ENCODE measurements around the gene CATSPERB.
"Not testable (repeated sequence)": the region's sequence is repeated elsewhere in the genome, so short reads cannot be mapped to it uniquely, and the experiment has no call there.

Gene CATSPERB

DNA sequence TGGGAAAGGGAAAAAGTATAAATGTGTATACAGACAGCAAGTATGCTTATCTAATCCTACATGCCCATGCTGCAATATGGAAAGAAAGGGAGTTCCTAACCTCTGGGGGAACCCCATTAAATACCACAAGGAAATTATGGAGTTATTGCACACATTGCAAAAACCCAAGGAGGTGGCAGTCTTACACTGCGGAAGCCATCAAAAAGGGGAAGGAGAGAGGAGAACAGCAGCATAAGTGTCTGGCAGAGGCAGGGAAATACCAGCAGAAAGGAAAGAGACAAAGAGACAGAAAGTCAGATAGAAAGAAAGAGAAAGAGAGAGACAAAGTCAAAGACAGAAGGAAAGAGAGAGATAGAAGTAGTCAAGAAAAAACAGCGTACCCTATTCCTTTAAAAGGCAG lies 64.8 kb downstream of the CATSPERB start:
- not testable (repeated sequence) for DNase-seq

DNA sequence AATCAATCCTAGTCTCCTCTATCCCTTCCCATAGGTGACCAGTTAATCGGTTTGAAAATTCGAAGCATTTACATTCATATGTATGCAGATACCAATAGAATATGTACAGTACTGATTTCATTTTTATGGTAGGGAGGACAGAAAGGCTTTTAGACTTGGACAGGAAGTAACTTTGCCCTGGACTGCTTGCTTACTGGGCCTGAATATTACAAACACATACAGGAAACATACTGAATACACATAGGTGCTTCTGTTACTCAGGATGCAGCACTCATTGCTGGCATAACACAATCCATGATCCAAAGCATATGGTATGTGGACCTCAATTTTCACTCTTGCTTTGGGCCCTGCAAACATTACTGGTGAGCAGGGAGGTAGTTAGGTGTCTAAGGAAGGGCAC lies 71.1 kb downstream of the CATSPERB start:
- no peak for DNase-seq

DNA sequence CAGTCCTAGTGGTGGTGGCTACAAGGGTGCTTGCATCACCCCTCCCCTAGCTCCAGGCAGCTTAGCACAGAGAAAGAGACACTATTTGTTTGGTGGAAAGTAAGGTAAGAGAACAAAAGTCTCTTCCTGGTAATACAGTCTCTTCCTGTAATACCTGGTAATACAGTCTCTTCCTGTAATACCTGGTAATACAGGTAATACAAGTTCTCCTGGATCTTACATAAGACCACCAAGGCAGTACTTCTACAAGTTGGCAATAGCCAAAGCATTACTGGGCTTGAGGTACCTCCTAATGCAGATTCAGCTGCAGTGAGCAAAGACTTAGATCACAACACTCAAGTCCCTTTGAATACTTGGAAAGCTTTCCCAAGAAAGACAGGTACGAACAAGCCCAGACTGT lies 77.0 kb downstream of the CATSPERB start:
- no peak for DNase-seq

DNA sequence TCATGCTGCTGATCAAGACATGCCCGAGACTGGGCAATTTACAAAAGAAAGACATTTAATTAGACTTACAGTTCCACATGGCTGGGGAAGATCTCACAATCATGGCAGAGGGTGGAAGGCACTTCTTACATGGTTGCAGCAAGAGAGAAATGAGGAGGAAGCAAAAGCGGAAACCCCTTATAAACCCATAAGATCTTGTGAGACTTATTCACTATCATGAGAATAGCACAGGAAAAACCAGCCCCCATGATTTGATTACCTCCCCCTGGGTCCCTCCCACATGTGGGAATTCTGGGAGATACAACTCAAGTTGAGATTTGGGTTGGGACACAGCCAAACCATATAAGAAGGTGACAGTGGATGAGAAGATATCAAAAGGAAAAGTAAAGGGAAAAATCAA lies 78.4 kb downstream of the CATSPERB start:
- DNase-seq: no peak

DNA sequence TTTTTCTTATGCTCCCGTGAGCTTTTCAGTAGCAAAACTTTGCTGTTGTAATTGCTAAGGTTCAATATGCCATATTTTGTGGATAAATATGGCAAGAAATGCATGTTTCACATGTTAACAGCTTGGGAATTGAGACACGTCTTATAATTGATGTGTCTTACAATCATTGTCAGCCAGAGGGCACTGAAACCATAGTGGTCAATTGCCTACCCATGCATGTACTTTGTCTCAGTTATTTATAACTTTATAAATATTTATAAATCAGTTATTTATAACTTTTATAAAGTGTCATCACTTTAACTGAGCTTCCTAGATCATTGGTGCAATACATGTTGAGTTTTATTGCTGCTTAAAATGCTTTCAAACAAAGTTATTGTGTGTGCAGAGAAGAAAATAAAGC lies 82.0 kb downstream of the CATSPERB start:
- no peak for DNase-seq

DNA sequence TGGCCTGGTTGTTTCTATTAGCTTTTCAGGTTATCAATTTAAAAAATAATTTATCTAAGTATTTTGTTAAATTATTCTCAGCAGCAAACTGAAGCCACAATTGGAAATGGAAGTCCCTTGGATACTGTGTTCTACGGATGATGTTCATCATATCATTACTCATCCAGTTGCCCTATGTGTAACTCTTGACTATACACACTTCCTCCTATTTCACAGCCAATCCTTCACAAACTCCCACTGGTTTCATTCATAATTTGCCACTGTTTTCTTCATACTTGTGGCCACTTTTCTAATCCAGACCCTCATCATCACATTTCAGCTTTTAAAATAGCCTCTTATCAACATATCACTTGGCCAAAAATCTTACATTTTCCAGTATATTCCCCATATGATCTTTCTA lies 84.0 kb downstream of the CATSPERB start:
- DNase-seq: no peak

DNA sequence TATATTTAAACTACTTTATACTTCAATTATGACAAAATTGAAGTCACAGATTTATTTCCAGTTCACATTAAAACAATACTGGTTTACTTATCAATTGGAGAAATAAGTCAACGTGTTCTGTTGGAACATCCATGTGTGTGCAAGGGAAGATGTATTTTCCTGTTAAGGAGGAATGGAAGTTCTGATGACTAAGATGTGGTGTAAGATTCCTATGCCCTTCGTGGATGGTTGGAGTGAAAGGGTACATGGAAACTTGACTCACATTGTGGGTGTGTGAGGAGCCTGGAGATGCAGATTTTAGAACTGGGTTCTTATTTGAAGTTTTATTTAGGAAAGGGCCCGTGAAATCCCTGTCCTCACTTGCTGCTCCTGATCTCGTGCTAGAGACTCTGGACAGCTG lies 95.3 kb downstream of the CATSPERB start:
- no peak for DNase-seq

DNA sequence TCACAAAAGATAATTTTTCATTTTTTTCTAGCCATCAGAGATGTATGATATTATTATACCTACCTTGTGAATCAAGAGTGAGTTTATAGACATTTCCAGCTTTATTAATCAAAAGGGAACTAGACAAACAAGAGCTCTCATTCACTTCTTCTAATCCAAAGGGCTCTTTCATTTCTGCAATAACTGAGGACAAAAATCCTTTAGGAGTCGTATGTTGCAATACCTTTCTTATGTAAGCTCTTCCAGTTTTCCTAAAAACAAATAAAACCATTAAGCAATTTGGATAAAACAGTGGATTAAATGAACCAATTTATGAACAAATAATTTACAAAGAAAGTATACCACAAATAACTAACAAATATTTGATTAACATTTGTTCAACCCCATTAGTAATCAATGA lies 107.1 kb downstream of the CATSPERB start:
- no peak for DNase-seq

DNA sequence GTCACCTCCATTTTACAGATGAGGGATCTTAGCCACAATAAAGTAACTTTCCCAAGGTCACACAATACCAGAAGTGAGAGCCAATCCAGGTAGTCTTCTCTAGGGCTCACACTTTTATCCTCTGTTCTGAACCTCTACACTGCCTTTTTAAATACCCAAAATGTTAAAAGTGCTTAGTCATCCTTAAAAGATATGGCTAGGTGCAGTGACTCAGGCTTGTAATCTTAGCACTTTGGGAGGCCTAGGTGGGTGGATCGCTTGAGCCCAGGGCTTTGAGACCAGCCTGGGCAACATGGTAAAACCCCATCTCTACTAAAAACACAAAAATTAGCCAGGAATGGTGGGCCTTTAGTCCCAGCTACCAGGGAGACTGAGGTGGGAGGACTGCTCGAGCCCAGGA lies 117.7 kb downstream of the CATSPERB start:
- DNase-seq: no peak

DNA sequence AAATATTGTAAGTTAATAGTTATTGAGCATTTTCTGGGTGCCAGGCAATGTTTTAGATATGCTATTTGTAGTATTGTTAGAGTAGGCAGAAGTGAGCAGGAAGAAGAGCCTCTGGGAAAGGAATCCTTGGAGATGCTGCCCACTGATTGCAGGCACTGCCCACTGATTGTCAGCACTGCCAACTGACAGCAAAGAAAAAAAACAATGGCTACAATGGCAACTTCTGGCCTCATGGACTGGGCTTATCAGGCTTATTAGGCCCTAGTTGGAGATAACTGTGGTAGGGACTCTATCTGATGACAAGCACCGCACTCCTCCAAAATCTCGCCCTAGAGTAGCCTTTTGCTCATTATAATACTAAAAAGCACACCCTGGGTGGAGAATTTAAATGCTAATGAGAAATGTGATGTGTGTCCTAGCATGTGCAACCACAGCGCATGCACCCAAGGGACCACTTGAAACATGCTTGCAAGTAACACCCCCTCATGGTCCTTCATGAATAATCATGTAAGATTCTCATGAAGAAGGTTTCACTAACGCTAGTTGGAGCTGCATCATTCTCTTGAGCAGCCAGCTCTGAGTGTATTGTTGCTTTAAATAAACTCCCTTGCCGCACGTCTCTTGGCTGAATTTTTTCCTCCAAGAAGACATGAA lies 118.3 kb downstream of the CATSPERB start:
- DNase-seq: no peak

DNA sequence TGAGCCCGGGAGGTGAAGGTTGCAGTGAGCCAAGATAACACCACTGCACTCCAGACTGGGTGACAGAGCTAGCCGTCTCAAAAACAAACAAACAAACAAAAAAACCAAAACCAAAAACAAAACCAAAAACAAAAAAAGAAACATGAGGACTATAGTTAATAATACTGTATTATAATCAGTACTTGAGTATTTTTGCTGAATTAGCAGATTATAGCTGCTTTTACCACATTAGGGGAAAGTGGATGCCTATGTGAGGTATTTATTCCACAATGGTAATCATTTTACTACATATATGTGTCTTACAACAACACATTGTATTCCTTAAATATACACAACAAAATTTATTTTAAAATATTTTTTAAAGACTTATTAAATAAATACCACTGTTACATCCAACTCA lies 120.4 kb downstream of the CATSPERB start:
- no peak for DNase-seq

DNA sequence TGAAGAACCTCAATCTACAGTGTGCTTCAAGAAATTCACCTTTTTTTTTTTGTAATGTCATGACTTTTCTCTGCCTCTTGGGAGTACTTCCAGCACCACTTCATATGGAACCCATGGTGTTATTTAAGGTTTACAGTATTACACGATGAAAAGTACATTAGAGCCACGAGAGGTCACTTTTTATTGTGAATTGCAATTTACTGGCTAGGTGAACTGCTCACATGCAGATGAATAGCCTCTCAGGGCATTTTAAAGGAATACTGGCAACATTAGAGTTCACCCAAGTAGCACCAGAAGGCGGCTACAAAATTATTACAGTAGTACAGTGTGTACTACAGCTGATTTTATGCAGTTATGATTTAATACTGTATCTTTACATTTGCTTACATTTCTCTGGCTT lies 122.7 kb downstream of the CATSPERB start:
- DNase-seq: no peak

DNA sequence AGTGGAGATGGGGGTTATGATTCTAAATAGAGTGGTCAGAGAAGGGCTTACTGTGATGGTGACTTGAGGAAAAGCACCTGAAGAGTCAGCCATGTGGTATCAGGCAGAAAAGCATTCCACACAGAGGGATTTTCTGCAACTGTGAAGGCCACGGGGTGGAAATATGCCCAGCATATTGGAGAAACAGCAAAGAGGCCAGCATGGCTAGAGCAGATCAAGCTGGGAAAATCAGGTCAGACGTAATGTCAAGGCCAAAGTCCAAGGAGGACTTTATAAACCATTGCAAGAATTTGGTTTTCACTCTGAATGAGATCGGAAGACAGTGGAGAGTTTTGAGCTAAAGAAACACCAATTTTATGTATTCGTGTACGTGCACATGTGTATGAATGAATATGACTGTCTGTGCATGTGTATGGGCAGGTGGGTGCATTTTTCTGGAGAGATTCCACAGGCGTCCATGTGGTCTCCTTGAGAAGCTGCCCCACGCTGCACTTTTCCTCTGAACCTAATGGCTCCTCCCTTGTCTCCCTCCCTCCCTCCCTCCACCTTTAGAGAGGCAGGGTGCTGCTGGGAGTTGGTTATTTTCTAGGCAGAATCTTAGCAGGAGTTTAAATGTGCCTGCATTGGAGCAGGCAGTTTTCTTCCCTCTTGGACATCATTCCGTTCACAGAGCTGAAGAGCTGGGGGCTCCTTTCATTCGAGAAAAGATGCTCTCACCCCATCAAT lies 124.4 kb downstream of the CATSPERB start:
- DNase-seq: no peak

DNA sequence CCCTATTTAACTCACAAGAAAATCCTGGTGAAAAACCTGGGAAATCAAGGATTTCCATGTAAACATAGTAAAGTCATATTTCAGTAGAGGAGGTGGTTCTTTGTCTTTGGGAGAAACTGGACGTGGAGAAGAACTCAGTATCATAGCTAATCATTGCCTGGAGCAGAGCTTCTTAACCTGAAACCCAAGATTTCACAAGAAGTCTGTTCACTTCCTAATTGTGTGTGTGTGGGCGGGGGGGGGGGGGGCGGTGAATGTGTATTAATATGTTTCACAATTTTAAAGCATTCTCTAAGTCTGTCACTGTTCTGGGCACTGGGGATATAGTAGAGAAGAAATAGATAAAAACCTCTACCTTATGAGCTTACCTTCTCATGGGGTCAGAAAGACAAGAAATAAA lies 125.0 kb downstream of the CATSPERB start:
- DNase-seq: no peak

DNA sequence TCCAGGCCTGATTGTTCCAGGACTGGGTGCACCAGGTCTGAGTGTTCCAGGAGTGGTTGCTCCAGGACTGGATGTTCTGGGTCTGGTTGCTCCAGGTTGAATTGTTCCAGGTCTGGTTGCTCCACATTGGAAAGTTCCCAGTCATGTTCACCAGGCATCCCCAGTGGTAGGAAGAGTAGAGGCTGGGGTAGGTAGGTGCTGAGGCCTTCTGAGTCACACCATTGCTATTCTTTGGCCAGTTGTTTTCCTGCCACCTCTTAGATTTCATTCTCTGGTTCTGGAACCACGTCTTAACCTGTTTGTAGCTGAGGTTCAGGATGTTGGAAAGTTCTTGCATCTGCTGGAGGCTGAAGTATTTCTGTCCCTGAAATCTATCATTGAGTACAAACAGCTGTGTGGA lies 127.3 kb downstream of the CATSPERB start:
- DNase-seq: not testable (repeated sequence)

DNA sequence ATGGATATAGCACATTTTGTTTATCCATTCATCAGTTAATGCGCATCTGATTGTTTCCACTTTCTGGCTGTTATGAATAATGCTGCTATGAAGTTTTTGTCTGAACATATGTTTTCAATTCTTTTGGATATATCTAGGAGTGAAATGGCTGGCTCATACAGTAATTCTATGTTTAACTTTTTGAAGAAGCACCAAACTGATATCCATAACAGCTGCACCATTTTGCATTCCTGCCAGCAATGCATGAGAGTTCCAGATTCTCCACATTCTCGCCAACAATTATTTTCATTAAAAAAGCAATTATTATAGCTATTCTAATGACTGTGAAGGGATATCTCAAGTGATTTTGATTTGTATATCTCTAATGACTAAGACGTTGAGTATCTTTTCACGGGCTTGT lies 131.9 kb downstream of the CATSPERB start:
- DNase-seq: no peak

DNA sequence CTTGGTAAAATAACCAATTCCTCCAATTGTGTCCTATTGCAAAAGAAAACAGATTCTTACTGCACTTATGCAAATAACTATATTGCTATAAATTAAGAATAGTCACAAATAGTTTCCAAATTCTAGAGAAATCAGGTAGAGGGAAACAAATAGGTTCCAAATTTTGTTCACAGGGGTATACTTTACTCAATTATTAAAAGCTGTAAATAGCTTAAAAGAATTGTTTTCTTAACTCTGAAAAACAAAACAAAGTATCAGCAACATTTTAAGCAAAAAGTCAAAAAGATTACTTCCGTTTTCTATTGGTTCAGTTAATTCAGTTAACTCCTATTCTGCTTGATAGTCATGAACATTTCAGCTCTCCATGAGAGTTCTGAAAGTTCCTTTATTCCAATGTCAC lies 136.2 kb downstream of the CATSPERB start:
- no peak for DNase-seq

DNA sequence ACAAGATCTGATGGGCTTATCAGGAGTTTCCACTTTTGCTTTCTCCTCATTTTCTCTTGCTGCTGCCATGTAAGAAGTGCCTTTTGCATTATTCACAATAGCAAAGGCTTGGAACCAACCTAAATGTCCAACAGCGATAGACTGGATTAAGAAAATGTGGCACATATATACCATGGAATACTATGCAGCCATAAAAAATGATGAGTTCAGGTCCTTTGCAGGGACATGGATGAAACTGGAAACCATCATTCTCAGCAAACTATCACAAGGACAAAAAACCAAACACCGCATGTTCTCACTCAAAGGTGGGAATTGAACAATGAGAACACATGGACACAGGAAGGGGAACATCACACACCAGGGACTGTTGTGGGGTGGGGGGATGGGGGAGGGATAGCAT lies 137.9 kb downstream of the CATSPERB start:
- DNase-seq: not testable (repeated sequence)

DNA sequence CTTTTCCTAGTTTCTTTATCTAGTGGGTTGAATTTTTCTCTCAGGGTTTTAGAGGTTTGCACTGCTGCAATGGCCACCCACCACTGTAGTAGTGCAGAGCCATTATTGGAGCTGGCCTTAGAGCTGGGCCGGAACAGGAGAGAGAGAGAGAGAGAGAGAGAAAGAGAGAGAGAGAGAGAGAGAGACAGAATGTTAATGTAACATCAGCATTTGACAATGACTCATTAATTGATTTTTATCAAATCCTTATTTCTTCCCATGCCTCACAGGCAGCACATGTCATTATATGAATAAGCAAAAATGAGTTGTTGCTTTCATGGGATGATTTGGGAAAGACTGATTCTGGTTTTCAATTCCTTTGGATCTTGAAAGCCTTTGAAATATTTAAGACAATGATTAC lies 145.5 kb downstream of the CATSPERB start:
- no peak for DNase-seq

DNA sequence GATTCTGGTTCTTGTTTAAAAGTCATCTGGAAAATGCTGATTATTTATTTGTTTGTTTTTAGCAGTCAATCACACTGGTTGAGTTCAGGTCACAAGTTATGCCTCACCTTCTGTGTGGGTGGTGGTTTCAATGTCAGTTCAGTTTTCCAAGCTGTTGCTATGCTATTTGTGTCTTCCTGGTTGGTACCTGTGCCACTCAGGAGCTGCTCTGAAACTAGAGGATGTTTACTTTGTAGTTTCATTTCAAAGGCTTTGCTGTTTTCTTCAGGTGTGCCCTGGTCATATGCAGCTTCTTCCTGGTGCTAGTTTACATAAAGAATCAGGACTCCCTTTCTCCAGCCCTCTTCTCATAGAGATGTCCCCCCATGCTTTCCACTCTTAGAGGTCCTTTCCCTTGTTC lies 146.0 kb downstream of the CATSPERB start:
- no peak for DNase-seq

DNA sequence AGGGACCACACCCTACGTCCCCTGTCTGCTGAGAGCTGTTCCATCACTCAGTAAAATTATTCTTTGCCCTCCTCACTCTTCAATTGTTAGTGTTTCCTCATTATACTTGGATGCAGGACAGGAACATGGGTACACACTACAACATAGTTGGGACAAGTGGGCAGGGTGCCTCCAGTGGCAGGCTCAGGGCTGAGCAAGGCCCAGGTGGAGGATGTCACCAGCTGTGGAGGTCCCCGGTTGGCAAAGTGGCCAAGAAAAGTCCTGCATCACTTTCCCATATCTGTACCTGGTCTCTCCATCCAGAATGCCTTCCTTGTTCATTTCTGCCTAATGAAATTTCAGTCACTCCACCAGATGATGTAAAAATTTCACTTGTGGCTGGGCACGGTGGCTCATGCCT lies 149.1 kb downstream of the CATSPERB start:
- DNase-seq: no peak

DNA sequence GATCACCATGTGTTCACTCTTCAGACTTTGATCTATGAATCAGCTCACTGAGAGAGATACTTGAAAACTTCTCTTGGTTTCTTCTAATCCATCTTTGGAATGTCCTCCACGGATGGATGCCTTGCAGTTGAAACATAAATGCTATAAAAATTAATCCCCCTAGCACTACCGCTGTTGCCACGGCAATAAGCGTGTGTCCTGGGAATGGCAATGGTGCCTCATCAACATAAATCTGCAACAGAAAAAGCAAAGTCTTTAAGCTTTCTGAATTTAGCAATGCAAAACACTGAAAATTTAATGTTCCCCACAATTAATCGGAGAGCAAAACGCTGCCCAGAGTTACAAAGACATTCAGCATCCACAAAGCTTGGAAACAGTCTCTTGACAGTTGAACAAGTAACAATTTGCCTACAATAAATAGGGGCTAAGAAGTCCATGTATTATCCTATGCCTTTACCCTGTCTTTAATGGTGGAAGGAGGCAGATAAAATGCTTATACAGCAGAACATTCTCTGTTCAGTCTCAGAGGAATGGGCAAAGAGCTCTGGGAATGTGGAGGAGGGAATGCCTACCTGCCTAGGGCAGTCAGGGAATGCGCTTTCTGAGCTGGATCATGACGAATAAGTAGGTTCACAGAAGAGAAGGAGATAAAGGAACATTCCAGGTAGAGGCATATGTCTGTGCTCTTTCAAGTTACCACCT lies 150.9 kb downstream of the CATSPERB start:
- no peak for DNase-seq

DNA sequence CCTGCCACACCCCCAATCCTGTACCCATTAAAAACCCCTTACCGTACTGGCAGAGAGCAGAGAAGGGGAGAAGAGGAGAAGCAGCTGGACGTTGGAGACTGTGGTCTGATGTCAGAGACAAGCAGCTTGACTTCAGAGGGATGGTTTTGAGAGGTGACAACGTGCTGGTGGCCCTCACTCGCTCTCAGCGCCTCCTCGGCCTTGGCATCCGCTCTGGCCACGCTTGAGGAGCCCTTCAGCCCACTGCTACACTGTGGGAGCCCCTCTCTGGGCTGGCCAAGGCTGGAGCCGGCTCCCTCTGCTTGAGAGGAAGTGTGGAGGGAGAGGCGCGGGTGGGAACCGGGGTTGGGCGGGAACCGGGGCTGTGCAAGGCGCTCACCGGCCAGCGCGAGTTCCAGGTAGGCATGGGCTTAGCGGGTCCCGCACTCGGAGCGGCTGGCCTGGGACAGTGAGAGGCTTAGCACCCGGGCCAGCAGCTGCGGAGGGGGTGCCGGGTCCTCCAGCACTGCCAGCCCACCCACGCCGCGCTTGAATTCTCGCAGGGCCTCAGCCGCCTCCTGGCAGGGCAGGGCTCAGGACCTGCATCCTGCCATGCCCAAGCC lies 154.2 kb downstream of the CATSPERB start:
- no peak for DNase-seq

Data from NCI-H1417 treated with DMSO at 0.1 percent for 48 hours (cell line).